ENCODE data around the gene PCP4L1.

DNA sequence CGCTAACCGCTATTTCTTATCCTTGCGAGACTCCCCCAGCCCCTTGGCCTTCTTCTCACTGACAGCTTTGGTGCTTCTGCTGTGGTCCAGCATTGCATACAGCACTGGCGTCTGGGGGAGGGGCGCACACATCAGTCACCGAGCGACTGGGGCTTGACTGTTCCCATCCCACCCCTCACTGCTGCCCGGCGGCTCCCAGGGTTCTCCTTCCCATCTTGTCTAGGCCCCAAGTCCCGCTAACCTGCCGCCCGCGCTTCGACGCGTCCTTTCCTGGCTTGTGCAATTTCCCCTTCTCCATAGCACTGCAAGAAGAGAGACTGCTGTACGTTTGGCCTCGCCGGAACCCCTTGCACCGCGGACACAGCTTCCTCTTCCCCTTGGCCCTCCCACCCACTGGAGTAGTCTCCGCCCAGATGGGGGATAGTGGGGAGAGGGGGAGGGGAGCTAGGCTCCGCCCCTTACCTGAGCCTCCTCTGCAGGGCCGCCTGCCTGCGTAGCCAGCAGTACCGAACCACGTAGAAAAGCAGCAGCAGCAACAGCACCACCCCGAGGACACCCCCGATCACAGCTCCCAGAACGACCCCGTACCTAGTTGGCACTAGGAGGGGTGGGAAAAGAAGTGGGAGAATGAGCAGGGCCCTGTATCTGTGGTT lies 47.4 kb downstream of the PCP4L1 start:
- TF ChIP-seq EZH2phosphoT487 (IDR thresholded peaks at IDR 0.05; ENCODE audit: insufficient read depth, low read depth): no peak
- no peak for TF ChIP-seq EZH2 (IDR thresholded peaks at IDR 0.05; ENCODE audit: insufficient read depth, poor library complexity, severe bottlenecking)

All from GM23248 (cell line).